Esophagus muscularis mucosa (tissue), 4 donors: ENCODE data around the gene FAM131A. TPM values are rescaled to one million over a fixed set of nuclear protein-coding genes. Genes with fewer than 3 reads are reported as not detected.
A peak's percentile ranks its signal among the peaks of the same experiment; 100 is the strongest.

ENCODE experiments used
- DNase-seq: peaks from one replicate; pipeline ENCODE4 v3.0.0-alpha.2; 2017; ENCODE audit errors: extremely low spot score
- H3K27ac ChIP-seq, 4 donors: fragments of 200-600 bp; sonication (generic); replicated peaks in 1 of 4; 1 replicate in 3 of 4; 2 replicates in 1 of 4; pipeline ENCODE4 v1.5.1; 2016 to 2019; ENCODE audit warnings: mild to moderate bottlenecking in 1 of 4
- H3K27me3 ChIP-seq, 4 donors: fragments of 200-600 bp; sonication (generic); one replicate each; pipeline versions ENCODE4 v1.5.1 to v1.6.0; 2016 to 2019
- H3K36me3 ChIP-seq, 4 donors: fragments of 200-600 bp; sonication (generic); one replicate each; pipeline ENCODE4 v1.5.1; 2016 to 2019
- H3K4me1 ChIP-seq, 4 donors: fragments of 200-600 bp; sonication (generic); one replicate each; pipeline ENCODE4 v1.5.1; 2016 to 2019
- H3K4me3 ChIP-seq, 4 donors: fragments of 200-600 bp; sonication (generic); 1 replicate in 2 of 4; 2 replicates in 2 of 4; pipeline ENCODE4 v1.5.1; 2016 to 2019; ENCODE audit warnings: mild to moderate bottlenecking in 4 of 4, moderate library complexity in 1 of 4
- H3K9me3 ChIP-seq, 4 donors: fragments of 200-600 bp; sonication (generic); 1 replicate in 3 of 4; 2 replicates in 1 of 4; pipeline ENCODE4 v1.5.1; 2016 to 2019
- EP300 ChIP-seq: sonication (generic); formaldehyde crosslinking; IDR thresholded peaks from one replicate; pipeline ENCODE4 v1.6.1; 2017; ENCODE audit warnings: antibody characterized with exemption
- POLR2A ChIP-seq: fragments of 450-650 bp; IDR thresholded peaks from one replicate; pipeline ENCODE4 v1.6.1; 2017; ENCODE audit warnings: antibody characterized with exemption, moderate library complexity, mild to moderate bottlenecking, low read depth
- POLR2AphosphoS5 ChIP-seq, 2 donors: sonication (generic); formaldehyde crosslinking; IDR thresholded peaks; one replicate each; pipeline ENCODE4 v1.6.1; 2017; ENCODE audit warnings: antibody characterized with exemption in 2 of 2
- WGBS: methylation state at CpG from one replicate; pipeline ENCODE4 v1.1.5; 2018; 5-methylcytosine and 5-hydroxymethylcytosine counted together
- intact Hi-C: fragments of 100-400 bp; cut with DNase I; formaldehyde crosslinking; loops from one replicate; pipeline ENCODE4 v1.15.1; 2023
- total RNA-seq, 4 donors: library from RNA; depleted of rRNA; stranded (reverse); fragments of >200 nt; gene quantifications; one replicate each; pipeline versions ENCODE4 v1.1.0 to v1.2.1, GENCODE V29; 2016
- TF ChIP-seq, protein P1 (sequence below), 3 experiments: fragments of 200-600 bp in 2 of 3; fragments of 450-650 bp in 1 of 3; sonication (generic) in 2 of 3; IDR thresholded peaks; one replicate each; pipeline ENCODE4 v1.5.1; 2017 to 2019; ENCODE audit warnings: antibody characterized with exemption in 3 of 3, mild to moderate bottlenecking in 2 of 3, moderate library complexity in 1 of 3

The FAM131A gene
- total RNA-seq, 4 donors from 2014 or later: 40.3 to 71.0 (median 59.9) TPM

GRCh38 chr3:184325715-184326369 lies 11.6 kb upstream of the FAM131A start:
- WGBS: 79% methylated on average over 6 of the region's 6 CpGs
- TF ChIP-seq, protein P1, sequence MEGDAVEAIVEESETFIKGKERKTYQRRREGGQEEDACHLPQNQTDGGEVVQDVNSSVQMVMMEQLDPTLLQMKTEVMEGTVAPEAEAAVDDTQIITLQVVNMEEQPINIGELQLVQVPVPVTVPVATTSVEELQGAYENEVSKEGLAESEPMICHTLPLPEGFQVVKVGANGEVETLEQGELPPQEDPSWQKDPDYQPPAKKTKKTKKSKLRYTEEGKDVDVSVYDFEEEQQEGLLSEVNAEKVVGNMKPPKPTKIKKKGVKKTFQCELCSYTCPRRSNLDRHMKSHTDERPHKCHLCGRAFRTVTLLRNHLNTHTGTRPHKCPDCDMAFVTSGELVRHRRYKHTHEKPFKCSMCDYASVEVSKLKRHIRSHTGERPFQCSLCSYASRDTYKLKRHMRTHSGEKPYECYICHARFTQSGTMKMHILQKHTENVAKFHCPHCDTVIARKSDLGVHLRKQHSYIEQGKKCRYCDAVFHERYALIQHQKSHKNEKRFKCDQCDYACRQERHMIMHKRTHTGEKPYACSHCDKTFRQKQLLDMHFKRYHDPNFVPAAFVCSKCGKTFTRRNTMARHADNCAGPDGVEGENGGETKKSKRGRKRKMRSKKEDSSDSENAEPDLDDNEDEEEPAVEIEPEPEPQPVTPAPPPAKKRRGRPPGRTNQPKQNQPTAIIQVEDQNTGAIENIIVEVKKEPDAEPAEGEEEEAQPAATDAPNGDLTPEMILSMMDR (IDR thresholded peaks at IDR 0.05): no peak
- no peak for TF ChIP-seq EP300
- no peak for TF ChIP-seq POLR2A
- TF ChIP-seq POLR2AphosphoS5 (IDR thresholded peaks at IDR 0.05): no peak
- no peaks in the 10 kb centered on the region for H3K9me3 ChIP-seq
- intact Hi-C loops: no loop called here
- H3K4me1 ChIP-seq: peaks cover 13 to 32% (median 20%) of the 10 kb centered on the region in 4 donors
- no peak for DNase-seq
- H3K36me3 ChIP-seq: peaks cover 91 to 100% (median 100%) of the 10 kb centered on the region in 4 donors
- H3K4me3 ChIP-seq: no peak overlapping the region
- H3K27ac ChIP-seq: peak overlapping the region in 1 of 4 donors; percentile 47
- no peaks in the 10 kb centered on the region for H3K27me3 ChIP-seq

DNA sequence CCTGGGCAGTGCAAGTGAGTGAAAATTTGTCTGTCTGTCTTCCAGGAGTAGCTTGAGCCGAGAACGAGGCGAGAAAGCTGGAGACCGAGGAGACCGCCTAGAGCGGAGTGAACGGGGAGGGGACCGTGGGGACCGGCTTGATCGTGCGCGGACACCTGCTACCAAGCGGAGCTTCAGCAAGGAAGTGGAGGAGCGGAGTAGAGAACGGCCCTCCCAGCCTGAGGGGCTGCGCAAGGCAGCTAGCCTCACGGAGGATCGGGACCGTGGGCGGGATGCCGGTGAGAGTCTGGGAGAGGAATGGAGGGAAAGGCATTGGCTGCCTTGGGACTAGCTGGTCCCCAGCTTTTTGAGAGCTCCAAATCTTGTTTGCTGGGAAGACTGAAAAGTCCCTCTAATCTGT lies 10.2 kb upstream of the FAM131A start:
- intact Hi-C loops: no loop called here
- TF ChIP-seq EP300 (no peak), POLR2AphosphoS5 (IDR thresholded peaks at IDR 0.05) (no peak), POLR2A (no peak)
- TF ChIP-seq, protein P1 (IDR thresholded peaks at IDR 0.05): no peak
- H3K27ac ChIP-seq: peak overlapping the region in 1 of 4 donors; percentile 16
- no peaks in the 10 kb centered on the region for H3K27me3 ChIP-seq
- DNase-seq: no peak
- H3K9me3 ChIP-seq: no peaks in the 10 kb centered on the region
- peaks cover 8 to 31% (median 12%) of the 10 kb centered on the region in 4 donors for H3K4me1 ChIP-seq
- peaks cover 91 to 100% (median 100%) of the 10 kb centered on the region in 4 donors for H3K36me3 ChIP-seq
- no peak overlapping the region for H3K4me3 ChIP-seq
- 93% methylated on average over 21 of the region's 21 CpGs for WGBS

- TF ChIP-seq, protein P1 (IDR thresholded peaks at IDR 0.05): no peak
- TF ChIP-seq EP300: no peak
- no peak for TF ChIP-seq POLR2A
- TF ChIP-seq POLR2AphosphoS5 (IDR thresholded peaks at IDR 0.05): no peak
- no peaks in the 10 kb centered on the region for H3K27me3 ChIP-seq
- WGBS: 60% methylated on average over 3 of the region's 3 CpGs
- H3K27ac ChIP-seq: peak overlapping the region in 1 of 4 donors; percentile 8
- H3K4me1 ChIP-seq: peaks cover 5 to 26% (median 7%) of the 10 kb centered on the region in 4 donors
- intact Hi-C loops: no loop called here
- peaks cover 88 to 100% (median 100%) of the 10 kb centered on the region in 4 donors for H3K36me3 ChIP-seq
- no peaks in the 10 kb centered on the region for H3K9me3 ChIP-seq
- no peak for DNase-seq
- H3K4me3 ChIP-seq: no peak overlapping the region
These were observed 8.9 kb upstream of the FAM131A start for GRCh38 chr3:184328516-184328915.

DNA sequence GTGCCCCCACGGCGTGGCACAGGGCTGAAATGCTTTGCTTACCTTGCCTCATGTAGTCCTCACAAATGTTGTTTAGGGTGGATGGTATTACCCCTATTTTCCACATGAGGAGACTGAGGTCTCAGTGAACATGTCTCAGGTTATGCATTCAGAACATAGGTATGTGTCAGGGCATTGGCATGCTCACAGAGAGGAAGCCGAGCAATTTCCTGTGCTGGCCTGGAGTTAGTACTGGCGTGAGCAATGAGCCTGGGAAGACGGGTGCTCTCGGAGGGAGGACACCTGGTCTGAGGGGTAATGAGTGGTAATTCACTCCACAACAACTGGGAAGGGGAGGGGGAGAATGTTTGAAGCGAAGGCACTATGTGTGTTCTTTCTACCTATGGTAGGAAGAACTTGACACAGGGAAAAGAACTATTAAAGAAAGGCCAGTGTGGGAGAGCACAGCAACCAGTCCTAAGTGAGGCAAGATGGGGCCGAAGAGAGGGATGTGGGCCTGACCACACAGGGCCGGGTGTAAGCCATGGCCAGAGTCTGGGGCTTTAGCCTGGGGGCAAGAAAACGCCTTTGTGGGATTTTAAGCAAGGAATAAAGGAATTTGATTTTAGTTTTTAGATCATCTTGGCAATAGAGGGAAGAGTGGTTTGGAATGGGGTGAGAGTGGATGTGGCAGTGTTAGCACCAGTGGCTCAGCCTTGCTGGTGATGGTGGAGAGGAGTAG lies 4.9 kb upstream of the FAM131A start:
- DNase-seq: no peak
- TF ChIP-seq, protein P1 (IDR thresholded peaks at IDR 0.05): no peak
- TF ChIP-seq POLR2AphosphoS5 (IDR thresholded peaks at IDR 0.05): peak in 1 of 2 donors; percentile 51
- intact Hi-C loops: no loop called here

More for the DNA sequence above, 4.9 kb upstream of the FAM131A start:
- Histone ChIP-seq H3K36me3 (peaks cover 55 to 79% (median 78%) of the 10 kb centered on the region in 4 donors), H3K4me1 (peaks cover 18 to 40% (median 32%) of the 10 kb centered on the region in 4 donors), H3K27ac (peak overlapping the region; percentile 64 to 99 (median 85)), H3K27me3 (no peaks in the 10 kb centered on the region), H3K4me3 (no peak overlapping the region), H3K9me3 (no peaks in the 10 kb centered on the region)
- 69% methylated on average over 10 of the region's 10 CpGs for WGBS
